Epithelial cell of prostate (primary cell): ENCODE measurements around the gene ICOS.
"Not testable (repeated sequence)": the region's sequence is repeated elsewhere in the genome, so short reads cannot be mapped to it uniquely, and the experiment has no call there.

Experiments
- DNase-seq: peaks from one replicate; pipeline ENCODE4 v3.0.0-alpha.2; 2011; ENCODE audit warnings: low read depth, low spot score
- H3K27ac ChIP-seq: fragments of 450-650 bp; 2 replicates; pipeline ENCODE4 v1.5.1; 2017; ENCODE audit warnings: mild to moderate bottlenecking

ICOS gene

GRCh38 chr2:203915256-203915655 lies 21.3 kb upstream of the ICOS start:
- no peak overlapping the region for H3K27ac ChIP-seq
- DNase-seq: no peak

- DNase-seq: no peak
- H3K27ac ChIP-seq: no peak overlapping the region
Measured at GRCh38 chr2:203916756-203917155, 19.8 kb upstream of the ICOS start.

- no peak for DNase-seq
- no peak overlapping the region for H3K27ac ChIP-seq
Measured at GRCh38 chr2:203918264-203918663, 18.3 kb upstream of the ICOS start.

- DNase-seq: no peak
Measured at GRCh38 chr2:203918839-203919238, 17.7 kb upstream of the ICOS start.

GRCh38 chr2:203925512-203926158 lies 10.9 kb upstream of the ICOS start:
- no peak for DNase-seq
- H3K27ac ChIP-seq: no peak overlapping the region

More at GRCh38 chr2:203918839-203919238, 17.7 kb upstream of the ICOS start:
- H3K27ac ChIP-seq: no peak overlapping the region

- DNase-seq: no peak
- no peak overlapping the region for H3K27ac ChIP-seq
Measured at GRCh38 chr2:203928849-203929248, 7.7 kb upstream of the ICOS start.

- not testable (repeated sequence) for DNase-seq, H3K27ac ChIP-seq
Measured at GRCh38 chr2:203931262-203931661, 5.3 kb upstream of the ICOS start.

- no peak overlapping the region for H3K27ac ChIP-seq
- DNase-seq: no peak
Measured at GRCh38 chr2:203934041-203934492, 2.5 kb upstream of the ICOS start.

- no peak for DNase-seq
- no peak overlapping the region for H3K27ac ChIP-seq
Measured at GRCh38 chr2:203934711-203935438, 1.7 kb upstream of the ICOS start.

GRCh38 chr2:203935568-203935967 lies 995 bp upstream of the ICOS start:
- H3K27ac ChIP-seq: no peak overlapping the region

GRCh38 chr2:203936949-203937348 lies 386 bp downstream of the ICOS start:
- no peak for DNase-seq

More at GRCh38 chr2:203935568-203935967, 995 bp upstream of the ICOS start:
- no peak for DNase-seq

GRCh38 chr2:203937788-203938187 lies 1.2 kb downstream of the ICOS start:
- no peak overlapping the region for H3K27ac ChIP-seq
- no peak for DNase-seq

More at GRCh38 chr2:203936949-203937348, 386 bp downstream of the ICOS start:
- no peak overlapping the region for H3K27ac ChIP-seq

- DNase-seq: no peak
- no peak overlapping the region for H3K27ac ChIP-seq
Measured at GRCh38 chr2:203940039-203940438, 3.5 kb downstream of the ICOS start.

- peak overlapping the region; percentile 28 for H3K27ac ChIP-seq
Measured at GRCh38 chr2:203943493-203944382, 7.2 kb downstream of the ICOS start.

GRCh38 chr2:203948733-203949132 lies 12.2 kb downstream of the ICOS start:
- peak overlapping the region; percentile 26 for H3K27ac ChIP-seq
- DNase-seq: no peak

More at GRCh38 chr2:203943493-203944382, 7.2 kb downstream of the ICOS start:
- not testable (repeated sequence) for DNase-seq

GRCh38 chr2:203949228-203949627 lies 12.7 kb downstream of the ICOS start:
- peak overlapping the region; percentile 26 for H3K27ac ChIP-seq
- DNase-seq: peak; percentile 43

- DNase-seq: no peak
Measured at GRCh38 chr2:203951366-203951902, 14.9 kb downstream of the ICOS start.

GRCh38 chr2:203959265-203959664 lies 22.7 kb downstream of the ICOS start:
- DNase-seq: no peak
- no peak overlapping the region for H3K27ac ChIP-seq

More at GRCh38 chr2:203951366-203951902, 14.9 kb downstream of the ICOS start:
- no peak overlapping the region for H3K27ac ChIP-seq

GRCh38 chr2:203959672-203960071 lies 23.1 kb downstream of the ICOS start:
- no peak overlapping the region for H3K27ac ChIP-seq
- DNase-seq: no peak

- DNase-seq: no peak
- no peak overlapping the region for H3K27ac ChIP-seq
Measured at GRCh38 chr2:203960811-203961210, 24.2 kb downstream of the ICOS start.
